ENCODE measurements around the gene HSFX4.
A peak's percentile ranks its signal among the peaks of the same experiment; 100 is the strongest.
"Not testable (repeated sequence)": the region's sequence is repeated elsewhere in the genome, so short reads cannot be mapped to it uniquely, and the experiment has no call there.

The HSFX4 gene

DNA sequence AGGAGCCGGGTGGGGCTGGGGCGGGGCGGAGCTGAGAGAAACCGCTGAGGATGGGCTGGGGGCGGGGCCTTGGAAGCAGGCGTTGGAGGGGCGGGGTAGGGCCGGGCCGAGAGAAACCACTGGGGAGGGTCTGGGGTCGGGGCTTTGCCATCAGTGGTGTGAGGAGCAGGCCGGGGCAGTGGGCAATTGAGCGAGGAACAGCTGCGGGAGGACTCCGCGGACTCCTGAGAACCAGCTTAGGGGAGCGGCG is 10.2 kb downstream of the HSFX4 start:
- Histone ChIP-seq H3K4me1 (ENCODE audit: insufficient read depth, low read length) (peaks cover 15% of the 10 kb centered on the region), H3K9ac (ENCODE audit: low read depth, low read length) (peak overlapping the region; percentile 74), H3K36me3 (ENCODE audit: insufficient read depth, low read length) (no peaks in the 10 kb centered on the region; the same call in none of the 2 replicates), H3K9me3 (ENCODE audit: insufficient read depth, low read length, severe bottlenecking) (no peaks in the 10 kb centered on the region), H3K79me2 (ENCODE audit: insufficient read depth, low read length) (peaks cover 13% of the 10 kb centered on the region), H3K27me3 (ENCODE audit: insufficient read depth, low read length, poor library complexity) (no peaks in the 10 kb centered on the region), H2AFZ (ENCODE audit: low read depth, low read length) (peak overlapping the region; percentile 67), H3K27ac (ENCODE audit: low read length) (peak overlapping the region; percentile 95), H3K4me3 (ENCODE audit: low read depth in 1 of 2, low read length in 2 of 2) (peak overlapping the region; percentile 23 to 63; a peak in 3 of 4 replicates), H4K20me1 (ENCODE audit: insufficient read depth, low read length) (peaks cover 7% of the 10 kb centered on the region; the same call in 1 of the 2 replicates), H3K4me2 (ENCODE audit: insufficient read depth, low read length) (peak overlapping the region; percentile 64)
- DNase-seq: no peak
- ATAC-seq (ENCODE audit: insufficient read depth, low read depth): peak; percentile 17
- TF ChIP-seq, protein P1, sequence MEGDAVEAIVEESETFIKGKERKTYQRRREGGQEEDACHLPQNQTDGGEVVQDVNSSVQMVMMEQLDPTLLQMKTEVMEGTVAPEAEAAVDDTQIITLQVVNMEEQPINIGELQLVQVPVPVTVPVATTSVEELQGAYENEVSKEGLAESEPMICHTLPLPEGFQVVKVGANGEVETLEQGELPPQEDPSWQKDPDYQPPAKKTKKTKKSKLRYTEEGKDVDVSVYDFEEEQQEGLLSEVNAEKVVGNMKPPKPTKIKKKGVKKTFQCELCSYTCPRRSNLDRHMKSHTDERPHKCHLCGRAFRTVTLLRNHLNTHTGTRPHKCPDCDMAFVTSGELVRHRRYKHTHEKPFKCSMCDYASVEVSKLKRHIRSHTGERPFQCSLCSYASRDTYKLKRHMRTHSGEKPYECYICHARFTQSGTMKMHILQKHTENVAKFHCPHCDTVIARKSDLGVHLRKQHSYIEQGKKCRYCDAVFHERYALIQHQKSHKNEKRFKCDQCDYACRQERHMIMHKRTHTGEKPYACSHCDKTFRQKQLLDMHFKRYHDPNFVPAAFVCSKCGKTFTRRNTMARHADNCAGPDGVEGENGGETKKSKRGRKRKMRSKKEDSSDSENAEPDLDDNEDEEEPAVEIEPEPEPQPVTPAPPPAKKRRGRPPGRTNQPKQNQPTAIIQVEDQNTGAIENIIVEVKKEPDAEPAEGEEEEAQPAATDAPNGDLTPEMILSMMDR (IDR thresholded peaks at IDR 0.05; ENCODE audit: borderline replicate concordance, extremely low read depth, low read length, poor library complexity, severe bottlenecking): no peak
- no peak for TF ChIP-seq EZH2 (IDR thresholded peaks at IDR 0.05; ENCODE audit: borderline replicate concordance, low read depth, low read length, severe bottlenecking)

DNA sequence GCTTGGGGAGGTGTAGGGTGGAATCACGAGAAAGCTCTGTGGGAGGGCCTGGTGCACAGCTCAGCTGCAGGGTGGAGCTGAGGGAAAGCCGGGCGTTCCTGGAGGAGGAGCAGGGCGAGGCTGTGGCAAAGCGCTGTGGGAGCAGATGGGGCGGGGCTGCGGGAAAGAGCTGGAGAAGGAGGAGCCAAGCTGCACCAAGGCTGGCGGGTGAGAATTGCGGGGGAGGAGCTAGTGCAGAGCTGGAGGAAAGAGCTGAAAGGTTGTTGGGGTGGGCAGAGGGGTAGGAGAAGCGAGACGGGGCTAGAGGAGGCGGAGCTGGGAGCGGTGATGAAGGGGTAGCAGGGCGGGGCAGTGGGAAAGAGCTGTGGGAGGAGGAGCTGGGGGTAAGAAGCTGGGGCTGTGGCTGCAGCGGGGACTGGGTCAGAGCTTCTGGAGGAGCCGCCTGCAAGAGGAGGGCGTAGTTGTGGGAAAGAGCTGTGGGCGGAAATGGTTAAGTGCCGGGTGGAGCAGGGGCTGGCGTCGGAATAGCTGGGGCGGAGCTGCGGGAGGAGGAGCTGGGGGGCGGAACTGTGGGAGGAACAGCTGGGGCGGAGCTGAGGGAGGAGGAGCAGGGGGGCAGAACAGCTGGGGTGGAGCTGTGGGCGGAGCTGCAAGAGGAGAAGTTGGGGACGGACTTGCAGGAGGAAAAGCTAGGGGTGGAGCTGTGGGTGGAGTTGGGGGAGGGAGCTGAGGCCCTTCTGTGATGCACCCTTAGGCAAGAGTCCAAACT is 10.7 kb downstream of the HSFX4 start:
- DNase-seq (peak; percentile 97), ATAC-seq (ENCODE audit: insufficient read depth, low read depth) (peak; percentile 73)
- Histone ChIP-seq H2AFZ (ENCODE audit: low read depth, low read length) (peak overlapping the region; percentile 67), H3K27me3 (ENCODE audit: insufficient read depth, low read length, poor library complexity) (no peaks in the 10 kb centered on the region), H3K4me1 (ENCODE audit: insufficient read depth, low read length) (peaks cover 15% of the 10 kb centered on the region), H3K36me3 (ENCODE audit: insufficient read depth, low read length) (no peaks in the 10 kb centered on the region; the same call in 1 of the 2 replicates), H4K20me1 (ENCODE audit: insufficient read depth, low read length) (peaks cover 7% of the 10 kb centered on the region; the same call in 1 of the 2 replicates), H3K4me2 (ENCODE audit: insufficient read depth, low read length) (peak overlapping the region; percentile 64), H3K9me3 (ENCODE audit: insufficient read depth, low read length, severe bottlenecking) (no peaks in the 10 kb centered on the region), H3K79me2 (ENCODE audit: insufficient read depth, low read length) (peaks cover 13% of the 10 kb centered on the region), H3K9ac (ENCODE audit: low read depth, low read length) (peak overlapping the region; percentile 74), H3K27ac (ENCODE audit: low read length) (peak overlapping the region; percentile 95), H3K4me3 (ENCODE audit: low read depth in 1 of 2, low read length in 2 of 2) (peak overlapping the region; percentile 23 to 63; a peak in 3 of 4 replicates)
- TF ChIP-seq, protein P1 (IDR thresholded peaks at IDR 0.05; ENCODE audit: borderline replicate concordance, extremely low read depth, low read length, poor library complexity, severe bottlenecking): no peak
- TF ChIP-seq EZH2 (IDR thresholded peaks at IDR 0.05; ENCODE audit: borderline replicate concordance, low read depth, low read length, severe bottlenecking): no peak

DNA sequence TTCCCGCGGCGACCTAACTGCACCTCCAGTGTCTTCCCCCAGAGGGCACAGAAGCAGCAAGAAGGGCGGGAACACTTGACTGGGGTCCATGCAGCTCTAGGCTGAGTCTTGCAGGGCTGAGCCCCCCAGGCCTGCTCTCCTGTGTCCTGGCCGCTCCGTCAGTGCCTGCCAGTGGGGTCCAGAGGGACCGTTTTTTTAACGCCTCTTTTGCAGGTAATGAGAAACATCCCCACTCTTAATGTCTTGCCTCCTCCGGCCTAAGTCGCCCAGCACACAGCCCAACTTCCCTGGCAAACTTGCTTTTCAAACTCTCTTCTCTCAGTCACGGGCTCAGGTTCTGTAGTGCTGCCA is 11.3 kb downstream of the HSFX4 start:
- Histone ChIP-seq H2AFZ (ENCODE audit: low read depth, low read length) (peak overlapping the region; percentile 64), H3K27ac (ENCODE audit: low read length) (peak overlapping the region; percentile 74; the same call in 1 of the 2 replicates), H3K4me2 (ENCODE audit: insufficient read depth, low read length) (peak overlapping the region; percentile 64)

DNA sequence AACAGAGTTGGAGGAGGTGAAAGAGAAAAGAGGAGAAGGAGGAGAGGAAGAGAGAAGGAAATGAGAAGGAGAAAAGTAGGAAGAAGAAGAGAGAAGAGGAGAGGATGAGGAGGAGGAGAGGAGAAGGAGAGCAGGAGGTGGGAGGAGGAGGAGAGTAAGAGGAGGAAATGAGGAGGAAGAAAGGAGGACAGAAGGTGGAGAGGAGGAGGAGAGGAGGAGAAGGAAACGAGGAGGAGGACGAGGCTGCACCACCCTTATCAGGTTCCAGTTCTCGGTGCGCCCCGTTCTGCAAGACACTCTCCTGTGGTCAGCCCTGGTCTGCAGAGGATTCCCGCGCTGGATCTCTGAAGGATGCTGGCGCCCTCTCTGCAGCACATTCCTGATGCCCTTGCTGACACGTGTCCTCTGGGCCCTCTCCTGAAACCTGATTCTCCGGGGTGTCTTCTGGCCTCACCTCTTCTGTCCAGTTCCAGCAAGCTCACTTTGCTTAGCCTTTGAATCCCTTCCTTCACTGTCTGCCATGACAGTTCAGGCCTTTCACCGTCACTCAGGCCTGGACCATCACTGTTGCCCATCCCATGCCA is 15.8 kb downstream of the HSFX4 start:
- H3K9ac ChIP-seq (ENCODE audit: low read depth, low read length); H2AFZ ChIP-seq (ENCODE audit: low read depth, low read length); H3K4me1 ChIP-seq (ENCODE audit: insufficient read depth, low read length); H3K27me3 ChIP-seq (ENCODE audit: insufficient read depth, low read length, poor library complexity); H3K27ac ChIP-seq (ENCODE audit: low read length); H4K20me1 ChIP-seq (ENCODE audit: insufficient read depth, low read length); ATAC-seq (ENCODE audit: insufficient read depth, low read depth); H3K36me3 ChIP-seq (ENCODE audit: insufficient read depth, low read length); H3K9me3 ChIP-seq (ENCODE audit: insufficient read depth, low read length, severe bottlenecking); DNase-seq; H3K4me3 ChIP-seq (ENCODE audit: low read depth in 1 of 2, low read length in 2 of 2); H3K79me2 ChIP-seq (ENCODE audit: insufficient read depth, low read length); H3K4me2 ChIP-seq (ENCODE audit: insufficient read depth, low read length): not testable (repeated sequence)

More for the DNA sequence above, 11.3 kb downstream of the HSFX4 start:
- Histone ChIP-seq H3K9ac (ENCODE audit: low read depth, low read length) (peak overlapping the region; percentile 52), H3K4me1 (ENCODE audit: insufficient read depth, low read length) (peaks cover 15% of the 10 kb centered on the region), H3K79me2 (ENCODE audit: insufficient read depth, low read length) (peaks cover 13% of the 10 kb centered on the region), H3K4me3 (ENCODE audit: low read depth in 1 of 2, low read length in 2 of 2) (peak overlapping the region in 1 of 2 experiments; percentile 49; a peak in 2 of 4 replicates)
- not testable (repeated sequence) for DNase-seq; ATAC-seq (ENCODE audit: insufficient read depth, low read depth); H4K20me1 ChIP-seq (ENCODE audit: insufficient read depth, low read length); H3K9me3 ChIP-seq (ENCODE audit: insufficient read depth, low read length, severe bottlenecking); H3K27me3 ChIP-seq (ENCODE audit: insufficient read depth, low read length, poor library complexity); H3K36me3 ChIP-seq (ENCODE audit: insufficient read depth, low read length)
- TF ChIP-seq, protein P1 (IDR thresholded peaks at IDR 0.05; ENCODE audit: borderline replicate concordance, extremely low read depth, low read length, poor library complexity, severe bottlenecking): peak; percentile 68

DNA sequence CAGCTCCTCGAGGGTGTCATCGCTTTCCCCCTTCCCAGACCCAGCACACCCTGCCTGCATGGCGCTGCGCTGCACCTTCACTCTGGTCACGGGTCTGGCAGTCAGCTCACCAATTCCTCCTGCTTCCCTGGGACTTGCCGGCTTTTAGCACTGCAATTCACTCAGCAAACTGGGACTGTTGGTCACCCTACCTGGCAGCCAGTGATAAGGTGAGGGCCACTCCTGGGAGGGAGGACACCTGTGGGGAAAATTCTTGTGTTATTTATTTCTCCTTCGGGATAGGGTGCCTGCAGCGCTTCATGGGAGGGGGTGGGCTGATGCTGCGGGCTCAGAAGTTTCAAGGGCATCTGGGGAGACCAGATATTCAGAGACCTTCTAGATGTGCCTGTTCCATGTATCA is 16.4 kb downstream of the HSFX4 start:
- H2AFZ ChIP-seq (ENCODE audit: low read depth, low read length); H3K4me1 ChIP-seq (ENCODE audit: insufficient read depth, low read length); DNase-seq; H3K9me3 ChIP-seq (ENCODE audit: insufficient read depth, low read length, severe bottlenecking); H3K4me3 ChIP-seq (ENCODE audit: low read depth in 1 of 2, low read length in 2 of 2); H3K27me3 ChIP-seq (ENCODE audit: insufficient read depth, low read length, poor library complexity); H3K27ac ChIP-seq (ENCODE audit: low read length); H3K79me2 ChIP-seq (ENCODE audit: insufficient read depth, low read length); H3K9ac ChIP-seq (ENCODE audit: low read depth, low read length); H4K20me1 ChIP-seq (ENCODE audit: insufficient read depth, low read length); H3K36me3 ChIP-seq (ENCODE audit: insufficient read depth, low read length); H3K4me2 ChIP-seq (ENCODE audit: insufficient read depth, low read length); ATAC-seq (ENCODE audit: insufficient read depth, low read depth): not testable (repeated sequence)

Data from DND-41 (cell line).